DMS53 treated with DMSO at 0.1 percent for 48 hours (cell line): ENCODE measurements around the gene IZUMO4.

ENCODE experiments used
- DNase-seq: peaks from one replicate; lab custom pipeline; 2025; ENCODE audit not compliant: unreplicated experiment; lab: John Stamatoyannopoulos, UW

Gene IZUMO4, protein sequence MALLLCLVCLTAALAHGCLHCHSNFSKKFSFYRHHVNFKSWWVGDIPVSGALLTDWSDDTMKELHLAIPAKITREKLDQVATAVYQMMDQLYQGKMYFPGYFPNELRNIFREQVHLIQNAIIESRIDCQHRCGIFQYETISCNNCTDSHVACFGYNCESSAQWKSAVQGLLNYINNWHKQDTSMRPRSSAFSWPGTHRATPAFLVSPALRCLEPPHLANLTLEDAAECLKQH

DNA sequence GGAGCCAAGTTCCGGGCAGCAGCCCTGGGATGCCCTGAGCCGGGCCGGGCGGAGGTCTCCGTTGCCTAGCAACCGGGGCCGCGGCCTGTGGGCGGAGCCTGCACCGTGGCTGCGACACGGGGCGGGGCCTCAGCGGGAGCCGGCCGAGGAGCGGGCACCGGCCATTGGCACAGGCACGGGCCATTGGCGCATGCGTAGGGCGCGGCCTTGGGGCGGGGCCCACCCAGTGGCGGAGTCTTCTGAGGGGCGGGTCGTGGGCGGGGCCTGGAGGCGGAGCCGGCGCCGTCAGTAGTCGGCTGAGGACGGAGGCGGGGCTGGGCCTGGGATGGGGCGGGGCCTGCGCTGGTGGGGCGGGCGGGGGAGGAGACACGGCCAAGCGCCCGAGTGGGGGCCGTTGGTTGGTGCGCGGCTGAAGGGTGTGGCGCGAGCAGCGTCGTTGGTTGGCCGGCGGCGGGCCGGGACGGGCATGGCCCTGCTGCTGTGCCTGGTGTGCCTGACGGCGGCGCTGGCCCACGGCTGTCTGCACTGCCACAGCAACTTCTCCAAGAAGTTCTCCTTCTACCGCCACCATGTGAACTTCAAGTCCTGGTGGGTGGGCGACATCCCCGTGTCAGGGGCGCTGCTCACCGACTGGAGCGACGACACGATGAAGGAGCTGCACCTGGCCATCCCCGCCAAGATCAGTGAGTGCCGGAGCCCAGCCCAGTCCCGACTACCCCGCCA lies at the start of gene IZUMO4:
TSS of gene IZUMO4 (plus strand) at position 436 of the 723 bp plus-strand sequence. CDS start at position 467, 31 bp downstream.
- peak; percentile 92 for DNase-seq

DNA sequence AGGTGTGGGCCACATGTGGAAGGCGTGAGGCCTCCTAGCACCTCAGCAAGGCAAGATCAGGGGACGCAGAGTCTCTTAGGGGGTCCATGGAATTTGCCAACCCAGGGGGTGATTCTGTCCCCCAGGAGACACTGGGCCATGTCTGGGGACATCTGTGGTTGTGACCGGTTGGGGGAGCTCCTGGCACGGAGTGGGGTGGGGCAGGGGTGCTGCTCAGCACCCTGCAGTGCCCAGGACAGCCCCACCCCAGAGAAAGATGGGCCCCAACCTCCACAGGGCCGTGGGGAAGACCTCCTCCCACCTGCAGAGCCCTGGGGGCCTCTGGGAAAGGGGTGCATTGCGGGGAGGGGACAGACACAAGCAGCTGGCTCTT lies 49.7 kb upstream of the IZUMO4 start:
- no peak for DNase-seq

DNA sequence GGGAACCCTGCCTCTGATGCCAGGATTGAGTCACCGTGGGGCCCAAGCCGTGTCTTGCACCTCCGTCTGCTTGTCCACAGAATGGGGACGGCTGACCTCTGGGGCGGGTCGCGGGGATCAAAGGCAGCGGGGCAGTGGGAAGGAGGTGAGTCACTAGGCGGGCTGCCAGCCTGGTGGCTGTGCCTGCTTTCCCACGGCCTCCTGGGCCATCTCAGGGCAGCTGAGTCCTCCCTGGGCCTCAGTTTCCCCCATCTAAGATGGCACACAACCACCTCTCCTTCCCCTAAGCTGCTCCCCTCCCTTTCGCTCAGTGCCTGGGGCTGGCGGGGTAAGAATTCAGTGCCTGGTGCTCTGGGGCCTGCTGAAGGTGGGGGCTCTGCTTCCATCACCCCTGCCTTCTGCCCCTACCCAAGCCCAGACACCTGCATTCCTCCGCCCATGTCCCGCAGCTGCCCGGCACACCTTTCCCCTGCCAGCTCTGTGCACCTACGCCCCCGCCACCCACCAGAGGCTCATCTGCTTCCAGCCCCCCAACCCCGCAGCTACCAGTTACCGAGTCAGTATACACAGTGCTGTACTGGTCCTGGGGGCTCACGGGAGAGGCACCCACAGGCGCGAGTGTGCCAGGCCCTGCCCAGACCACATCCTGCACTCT lies 49.1 kb upstream of the IZUMO4 start:
- no peak for DNase-seq

DNA sequence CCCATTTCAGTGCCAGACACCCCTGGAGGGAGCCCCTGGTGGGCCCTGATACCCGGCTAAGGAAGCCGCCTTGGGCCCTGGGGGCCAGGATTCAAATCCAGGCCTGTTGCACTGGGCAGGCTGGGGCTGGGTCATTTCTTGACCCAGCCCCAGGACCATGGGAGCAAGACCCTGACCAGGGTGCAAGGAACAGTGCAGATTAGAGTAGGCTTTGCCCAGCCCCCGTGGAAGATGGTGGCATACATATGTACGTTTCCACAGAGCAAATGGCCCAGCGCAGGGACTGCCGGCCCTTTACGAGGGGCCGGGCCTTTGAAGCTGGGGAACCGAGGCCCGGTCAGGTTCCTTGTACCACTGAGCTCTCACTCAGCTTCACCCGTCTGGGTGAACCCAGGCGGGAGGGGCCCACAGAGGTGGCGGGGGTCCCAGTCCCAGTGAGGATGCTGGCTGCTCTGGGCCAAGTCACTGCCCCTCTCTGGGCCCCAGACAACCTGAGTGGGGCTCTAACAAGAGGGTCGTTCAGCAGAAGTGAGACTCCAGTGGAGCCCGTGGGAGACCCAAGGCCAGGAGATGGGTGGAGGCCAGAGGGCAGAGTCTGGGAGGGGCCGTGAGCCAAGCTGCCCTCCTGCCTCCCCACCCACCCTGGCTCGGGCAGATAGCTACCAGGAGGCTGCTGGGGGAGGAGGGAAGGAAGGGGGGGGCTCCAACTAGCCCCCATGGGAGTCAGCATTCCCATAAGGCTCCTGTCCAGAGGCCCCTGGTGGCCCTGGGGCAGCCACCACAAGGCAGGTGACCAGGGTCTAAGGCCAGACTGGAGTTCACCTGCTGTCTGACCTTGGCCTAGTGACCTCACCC lies 48.4 kb upstream of the IZUMO4 start:
- no peak for DNase-seq

DNA sequence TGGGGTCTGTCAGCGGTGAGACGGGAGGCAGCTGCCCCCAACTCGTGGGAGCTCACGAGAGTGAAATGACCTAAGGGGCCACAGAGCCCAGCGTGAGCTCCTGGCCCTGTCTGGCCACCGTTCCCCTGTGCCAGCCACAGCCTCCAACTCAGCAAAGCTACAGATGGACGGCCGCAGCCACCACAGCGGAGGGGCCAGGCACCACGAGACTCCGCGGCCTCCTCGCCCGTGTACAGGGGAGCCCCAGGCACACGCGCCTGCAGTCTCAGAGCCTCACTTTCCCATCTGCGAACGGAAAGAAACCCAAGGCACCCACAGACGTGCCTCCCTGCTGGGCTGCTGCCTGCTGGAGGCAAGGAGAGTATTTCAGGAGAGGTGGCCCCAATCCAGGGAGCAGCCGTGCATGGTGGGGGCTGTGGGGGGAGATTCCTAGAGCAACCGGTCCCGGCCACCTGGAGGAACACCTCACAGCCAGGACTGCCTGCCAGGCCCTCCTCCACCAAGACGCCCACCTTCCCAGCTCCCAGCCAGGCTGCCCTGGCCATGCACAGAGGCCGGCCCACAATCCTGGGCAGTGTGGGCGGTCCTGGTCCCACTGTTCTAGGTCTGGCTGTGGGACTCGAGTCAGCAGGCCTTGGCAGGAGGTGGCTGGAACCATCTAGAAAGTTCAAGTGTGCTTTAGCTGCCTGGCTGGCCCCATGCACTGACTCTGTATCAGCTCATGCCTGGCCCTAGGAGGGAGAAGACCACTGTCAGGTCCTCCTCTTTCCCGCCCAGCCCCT lies 47.6 kb upstream of the IZUMO4 start:
- DNase-seq, result no peak

DNA sequence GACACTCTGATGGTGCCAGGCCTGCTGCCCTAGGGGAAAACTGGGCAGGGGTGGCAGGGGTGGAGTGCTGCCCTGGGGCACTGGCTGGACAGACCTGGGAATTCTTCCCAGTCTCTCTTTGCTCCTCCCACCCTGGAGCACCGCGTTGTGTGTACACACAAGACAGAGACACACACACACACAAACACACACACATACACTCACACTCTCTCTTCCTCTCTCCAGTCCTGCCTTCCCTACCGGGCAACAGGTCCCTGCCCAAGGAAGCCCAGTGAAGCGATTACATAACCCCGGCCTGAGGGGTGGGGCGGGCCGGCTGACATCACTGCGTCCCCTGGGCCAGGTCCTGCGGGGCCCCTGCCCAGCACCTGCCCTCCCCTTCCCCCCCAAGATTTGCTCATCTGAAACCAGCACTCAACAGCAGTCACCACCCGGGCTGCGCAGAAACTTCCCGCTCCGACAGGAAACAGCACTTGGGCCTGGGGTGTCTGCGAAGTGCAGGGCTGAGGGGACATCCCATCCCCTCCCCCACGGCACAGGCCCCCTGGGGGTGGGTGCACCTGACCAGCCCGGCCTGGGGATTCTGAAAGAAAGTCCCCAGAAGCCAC lies 46.9 kb upstream of the IZUMO4 start:
- DNase-seq, result peak; percentile 65

DNA sequence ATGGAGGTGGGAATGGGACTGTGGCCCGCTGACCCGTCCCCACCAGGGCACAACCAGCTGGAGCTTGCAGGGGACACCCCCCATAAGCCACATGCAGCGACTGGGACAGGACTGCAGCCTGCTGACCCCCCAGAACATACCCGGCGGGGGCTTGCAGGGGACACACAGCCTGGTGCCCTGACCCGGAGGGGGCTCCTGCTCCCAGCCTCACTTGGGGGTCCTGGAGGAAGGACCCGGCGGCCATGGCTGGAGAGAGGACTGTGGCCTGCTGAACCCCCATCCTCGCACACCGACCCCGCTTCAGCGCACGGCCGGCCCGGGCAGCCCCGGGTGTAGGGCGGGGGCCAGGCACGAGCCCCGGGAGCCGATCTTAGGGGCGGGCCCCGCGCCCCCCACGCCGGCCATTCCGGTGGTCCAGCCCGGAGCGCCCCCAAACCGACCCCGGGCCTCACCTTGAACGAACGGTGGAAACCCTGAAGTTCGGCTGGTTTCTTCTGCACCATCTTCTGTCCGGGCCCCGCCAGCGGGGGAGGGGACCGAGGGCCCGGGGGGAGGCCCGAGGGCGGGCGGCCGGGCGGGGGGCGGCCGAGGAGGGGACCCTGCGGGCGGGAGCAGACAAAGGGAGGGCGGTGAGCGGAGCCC lies 46.2 kb upstream of the IZUMO4 start:
- DNase-seq, result no peak

DNA sequence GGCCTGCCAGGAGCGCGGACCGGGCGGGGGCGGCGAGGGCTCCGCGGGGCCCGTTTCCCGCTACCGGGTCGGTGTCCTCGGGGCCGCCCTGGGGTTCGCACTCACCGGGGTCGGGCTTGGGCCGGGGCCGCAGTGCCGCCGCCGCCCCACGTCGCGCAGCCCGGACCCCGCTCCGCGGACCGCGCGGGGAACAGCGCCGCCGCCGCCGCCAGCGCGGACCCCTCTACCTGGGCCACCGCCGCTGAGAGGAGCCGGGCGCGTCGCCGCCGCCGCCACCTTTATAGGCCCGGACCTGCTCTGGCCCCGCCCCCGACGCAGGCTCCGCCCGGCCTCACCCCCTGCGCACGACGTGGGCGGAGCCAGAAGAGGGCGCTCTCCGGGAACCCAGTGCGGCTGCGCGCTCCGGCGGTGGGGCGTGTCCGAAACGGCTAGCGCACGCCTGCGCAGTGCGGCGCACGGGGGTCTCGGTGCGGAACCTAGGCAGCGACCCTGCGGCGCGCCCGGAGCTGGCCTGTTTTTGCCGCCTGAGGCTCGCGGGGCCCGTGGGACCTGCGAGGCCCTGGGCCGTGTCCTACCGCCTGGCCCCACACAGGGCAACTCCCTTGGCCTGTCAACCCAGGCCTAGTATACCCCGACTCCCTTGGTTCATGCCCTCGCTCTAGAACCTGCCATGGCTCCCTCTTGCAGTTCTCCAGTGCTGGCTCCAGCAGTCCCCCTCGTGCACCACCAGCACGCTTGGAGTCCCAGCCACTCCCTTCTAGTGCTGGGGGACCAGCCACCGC lies 45.5 kb upstream of the IZUMO4 start, which contains the start of gene MKNK2:
TSS of gene MKNK2 (minus strand) at position 254 of the 782 bp plus-strand sequence. CDS start 393 bp downstream, outside the sequence.
- peak; percentile 31 for DNase-seq

DNA sequence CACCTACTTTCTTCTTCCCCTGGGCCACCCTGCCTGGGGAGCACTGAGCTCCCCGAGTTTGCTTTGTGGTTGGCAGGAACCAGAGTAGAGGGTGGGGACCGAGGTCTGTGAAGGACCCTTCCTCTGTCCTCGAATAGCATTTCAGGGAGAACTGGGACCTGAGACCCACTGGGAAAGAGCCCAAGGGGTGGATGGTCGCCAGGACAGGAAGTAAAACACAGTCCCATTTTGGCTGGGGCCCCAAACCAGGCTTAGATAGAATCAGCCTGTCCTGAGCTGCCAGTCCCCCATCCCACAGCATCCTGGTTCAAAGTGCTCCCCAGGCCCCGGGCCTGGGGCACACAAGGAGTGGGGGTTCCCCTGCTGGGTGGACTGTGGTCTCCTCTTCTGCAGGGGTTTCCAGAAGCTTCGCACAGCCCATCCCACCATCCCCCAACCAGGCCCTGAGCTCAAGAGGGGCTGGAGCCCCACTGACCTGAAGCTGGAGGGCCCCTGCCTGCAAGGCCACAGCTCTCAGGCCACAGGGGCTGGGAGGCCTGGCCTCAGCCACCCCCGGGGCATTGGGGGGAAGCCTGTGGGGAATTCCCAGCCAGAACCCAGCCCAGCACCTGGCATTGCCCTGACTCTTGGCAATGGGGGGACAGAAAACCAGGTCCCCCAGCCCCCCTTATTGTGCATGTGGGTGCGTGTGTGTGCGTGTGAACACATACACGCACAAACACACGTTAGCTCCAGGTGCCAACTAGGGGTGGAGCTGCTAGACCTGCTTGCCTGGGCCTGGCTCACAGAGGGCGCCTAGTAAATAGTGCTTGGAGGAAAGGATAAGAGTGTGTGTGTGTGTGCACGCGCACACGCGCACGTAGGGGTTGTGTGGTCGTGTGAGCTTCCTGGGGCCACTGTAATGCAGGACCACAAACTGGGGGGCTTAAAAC lies 44.7 kb upstream of the IZUMO4 start:
- DNase-seq, result no peak

DNA sequence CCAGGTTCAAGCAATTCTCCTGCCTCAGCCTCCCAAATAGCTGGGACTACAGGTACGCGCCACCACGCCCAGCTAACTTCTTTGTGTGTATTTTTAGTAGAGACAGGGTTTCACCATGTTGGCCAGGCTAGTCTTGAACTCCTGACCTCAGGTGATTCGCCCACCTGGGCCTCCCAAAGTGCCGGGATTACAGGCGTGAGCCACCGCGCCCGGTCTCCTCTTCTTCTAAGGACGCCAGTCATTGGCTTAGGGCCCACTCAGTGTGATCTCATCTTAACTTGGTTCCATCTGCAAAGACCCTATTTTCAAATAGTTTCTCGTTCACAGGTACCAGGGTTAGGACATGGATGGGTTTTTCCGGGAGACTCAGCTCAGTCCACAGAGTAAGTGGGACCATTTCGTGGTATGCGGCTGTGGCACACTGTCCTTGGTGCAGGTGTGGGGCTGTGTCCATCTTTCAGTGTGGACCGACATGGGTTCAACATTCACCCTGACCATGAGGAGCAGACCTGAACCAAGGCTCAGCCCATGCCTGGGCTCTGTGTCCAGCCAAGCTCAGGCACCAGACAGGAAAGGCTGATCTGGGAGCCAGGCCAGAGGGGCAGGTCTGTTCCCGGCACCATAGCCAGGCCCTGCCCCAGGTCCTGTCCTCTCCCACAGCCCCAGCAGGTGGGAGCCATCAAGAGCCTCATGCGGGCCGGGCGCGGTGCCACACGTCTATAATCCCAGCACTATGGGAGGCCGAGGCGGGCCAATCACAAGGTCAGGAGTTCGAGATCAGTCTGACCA lies 42.9 kb upstream of the IZUMO4 start:
- DNase-seq, result no peak

DNA sequence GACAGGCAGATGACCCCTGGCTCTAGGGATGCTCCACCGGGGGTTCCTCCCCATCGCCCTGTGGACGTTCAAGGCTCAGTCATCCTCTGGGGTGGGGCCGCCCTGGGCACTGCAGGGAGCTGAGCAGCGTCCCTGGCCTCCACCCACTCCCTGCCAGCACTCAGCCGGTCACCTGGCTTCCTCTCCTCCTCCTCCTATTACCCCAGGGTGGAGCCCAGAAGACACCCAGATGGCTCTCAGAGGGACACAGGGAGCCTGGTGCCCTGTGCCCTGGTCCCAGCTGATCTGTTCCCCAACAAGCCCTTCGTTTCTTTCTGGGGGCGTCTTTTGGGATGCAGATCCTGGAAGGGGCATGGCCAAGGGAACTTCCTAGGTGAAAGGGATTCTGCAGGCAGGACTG lies 42.0 kb upstream of the IZUMO4 start:
- DNase-seq, result no peak

DNA sequence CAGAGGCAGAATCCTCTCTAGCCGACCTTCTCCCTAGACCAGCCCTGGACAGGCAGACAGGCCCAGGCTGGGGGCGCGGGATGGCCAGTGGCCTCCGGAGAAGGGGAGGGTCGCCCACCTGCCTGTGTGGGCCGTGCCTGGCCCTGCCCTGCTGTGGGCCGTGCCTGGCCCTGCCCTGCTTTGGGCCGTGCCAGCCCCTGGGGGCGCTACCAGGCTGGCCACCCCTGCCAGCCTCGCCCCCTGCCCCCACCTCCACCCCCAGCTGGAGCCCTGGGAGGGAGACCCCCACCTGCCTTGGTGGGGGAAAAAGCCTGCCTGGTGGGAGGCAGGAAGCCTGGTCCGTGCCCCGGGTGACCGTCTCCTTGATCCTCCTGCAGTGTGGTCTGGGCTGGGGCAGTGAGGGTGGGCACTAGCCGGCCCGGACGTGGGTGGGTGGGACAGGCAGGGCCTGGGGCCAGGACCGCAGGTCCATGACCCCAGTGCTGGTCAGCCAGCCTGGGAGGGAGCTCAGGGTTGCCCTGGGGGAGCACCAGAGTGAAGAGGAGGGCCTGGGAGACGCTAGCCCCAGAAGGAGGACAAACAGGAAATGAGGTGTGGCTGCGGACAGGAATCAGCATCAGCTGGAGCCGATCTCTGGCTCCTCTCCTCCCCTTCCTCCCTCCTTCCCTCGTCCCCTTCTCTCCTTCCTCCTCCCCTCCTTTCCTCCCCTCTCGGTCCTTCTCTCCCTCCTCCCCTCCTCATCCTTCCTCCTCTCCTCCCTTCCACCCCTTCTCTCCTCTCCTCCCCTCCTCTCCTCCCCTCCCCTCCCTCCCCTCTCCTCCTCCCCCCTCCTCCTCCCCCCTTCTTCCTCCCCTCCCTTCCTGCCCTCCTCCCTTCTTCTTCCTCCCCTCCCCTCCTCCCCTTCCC lies 40.5 kb upstream of the IZUMO4 start:
- peak; percentile 45 for DNase-seq

DNA sequence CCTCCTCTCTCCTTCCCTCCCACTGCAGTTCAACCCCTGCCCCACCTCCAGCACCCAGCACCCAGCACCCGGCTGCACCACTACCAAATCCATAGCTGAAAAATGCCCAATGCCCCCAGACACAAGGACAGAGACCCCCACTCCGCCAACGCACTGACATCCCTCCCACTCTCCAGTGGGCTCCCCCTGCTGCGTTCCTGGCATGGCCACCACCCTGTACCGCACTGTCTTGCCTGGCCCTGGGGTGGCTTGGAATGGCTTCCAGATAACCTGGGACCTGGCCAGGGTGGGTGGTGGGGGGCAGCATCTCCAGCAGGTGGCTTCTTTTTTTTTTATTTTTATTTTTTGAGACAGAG lies 39.9 kb upstream of the IZUMO4 start:
- no peak for DNase-seq

DNA sequence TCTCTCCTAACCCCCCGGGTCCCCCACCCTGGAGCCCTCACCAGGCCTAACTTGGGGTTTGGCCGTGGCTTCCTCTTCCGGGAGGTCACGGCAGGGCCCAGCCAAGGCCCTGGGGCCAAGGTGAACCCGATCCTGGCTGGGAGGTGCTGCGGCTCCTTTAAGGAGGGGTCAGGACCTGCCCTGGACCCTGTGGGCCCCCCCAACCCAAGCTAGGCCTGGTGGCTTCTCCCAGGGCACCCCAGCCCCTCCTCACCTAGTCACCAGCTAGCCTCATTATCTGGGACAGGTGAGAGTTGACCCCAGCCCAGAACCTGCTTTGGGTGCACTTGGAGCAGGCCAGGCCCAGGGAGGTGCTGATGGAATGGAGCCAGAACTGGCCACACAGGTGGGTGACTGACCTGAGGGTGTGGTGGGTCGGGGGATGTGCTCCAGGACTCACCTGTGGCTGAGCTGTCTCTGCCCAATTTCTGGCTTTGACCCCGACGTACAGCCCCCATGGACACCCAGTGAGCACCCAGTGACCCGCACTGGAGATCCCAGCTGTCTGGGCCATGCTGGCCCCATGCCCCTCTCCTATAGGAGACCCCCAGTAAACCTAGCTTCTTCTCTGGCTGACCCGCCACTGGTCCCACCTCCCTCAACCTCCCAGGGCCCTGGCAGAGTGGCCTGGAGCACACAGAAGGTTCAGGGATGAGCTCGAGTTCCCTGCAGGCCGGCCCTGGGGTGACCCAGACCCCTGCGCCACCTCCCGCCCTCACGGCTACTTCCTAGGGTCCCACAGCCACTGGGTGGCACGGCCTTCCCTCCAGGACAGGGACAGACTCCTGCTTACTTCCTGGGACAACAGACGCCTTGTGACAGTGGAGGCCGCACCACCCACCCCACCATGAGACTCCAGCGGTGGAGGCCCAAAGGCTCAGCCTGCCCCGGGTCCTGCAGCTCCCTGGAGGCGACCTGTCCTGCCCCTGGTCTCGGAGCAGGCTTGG lies 38.9 kb upstream of the IZUMO4 start:
- no peak for DNase-seq
